ENCODE results near the gene CLCN7. TPM values are rescaled to one million over a fixed set of nuclear protein-coding genes. Genes with fewer than 3 reads are reported as not detected.

Gene CLCN7
- total and polyA plus RNA-seq, 2 of the 8 experiments (the other 6 are each of a cell fraction or from before 2014, with no cell fraction given) = 38.6 to 81.5 TPM

- Histone ChIP-seq H3K9me3 (ENCODE audit: insufficient read depth in 2 of 2, low read depth in 1 of 2, low read length in 1 of 2) (no peaks in the 10 kb centered on the region), H2BK15ac (ENCODE audit: low read length) (no peak overlapping the region), H4K8ac (ENCODE audit: extremely low read depth, insufficient read depth, low read length) (no peak overlapping the region), H4K5ac (ENCODE audit: insufficient read length, low read depth, low read length) (no peak overlapping the region), H3K36me3 (ENCODE audit: control insufficient read depth in 2 of 4, insufficient read depth in 4 of 4, low read length in 3 of 4) (peaks cover 0 to 26% (median 6%) of the 10 kb centered on the region in 4 experiments; a peak in 5 of 8 replicates), H3K27ac (ENCODE audit: low read depth, low read length) (no peak overlapping the region), H4K20me1 (replicated peaks in 1 of 2; ENCODE audit: control insufficient read depth in 1 of 2, insufficient read depth in 2 of 2, low read length in 2 of 2) (peaks cover 0 to 8% of the 10 kb centered on the region in 2 experiments), H3K9ac (replicated peaks in 1 of 4; ENCODE audit: extremely low read depth in 1 of 4, low read depth in 3 of 4, low read length in 3 of 4) (no peak overlapping the region), H3K4ac (replicated peaks; ENCODE audit: insufficient read length, low read depth, low read length) (no peak overlapping the region), H3K79me2 (ENCODE audit: control insufficient read depth in 1 of 2, insufficient read depth in 2 of 2, low read length in 2 of 2) (peaks cover 0 to 3% of the 10 kb centered on the region in 2 experiments; a peak in 1 of 4 replicates), H3K27me3 (replicated peaks in 1 of 4; ENCODE audit: control insufficient read depth in 3 of 4, extremely low read depth in 1 of 4, insufficient read depth in 3 of 4, low read length in 3 of 4) (no peaks in the 10 kb centered on the region), H3K14ac (ENCODE audit: insufficient read length) (no peak overlapping the region), H3K79me1 (ENCODE audit: low read depth, low read length) (peaks cover 3% of the 10 kb centered on the region), H2BK12ac (ENCODE audit: low read depth, low read length) (no peak overlapping the region), H2BK5ac (ENCODE audit: low read depth, low read length) (no peak overlapping the region), H2BK120ac (replicated peaks; ENCODE audit: low read depth, low read length) (no peak overlapping the region), H2AFZ (ENCODE audit: low read length) (no peak overlapping the region), H3K23me2 (ENCODE audit: low read depth, low read length) (no peaks in the 10 kb centered on the region), H3K23ac (ENCODE audit: insufficient read length) (no peak overlapping the region), H2AK5ac (ENCODE audit: low read depth, low read length) (no peak overlapping the region), H4K91ac (replicated peaks; ENCODE audit: insufficient read length, low read length) (no peak overlapping the region), H3K18ac (ENCODE audit: extremely low read depth, low read length) (no peak overlapping the region), H3K4me2 (ENCODE audit: insufficient read depth in 1 of 2, low read depth in 2 of 2, low read length in 2 of 2) (no peak overlapping the region), H3K56ac (replicated peaks; ENCODE audit: insufficient read length, low read depth, low read length) (no peak overlapping the region), H2BK20ac (ENCODE audit: low read length) (no peak overlapping the region), H3K4me1 (replicated peaks in 1 of 4; ENCODE audit: control insufficient read depth in 3 of 4, insufficient read depth in 4 of 4, low read length in 3 of 4) (no peaks in the 10 kb centered on the region), H3K4me3 (ENCODE audit: extremely low read depth in 1 of 4, insufficient read depth in 2 of 4, low read depth in 3 of 4, low read length in 4 of 4) (no peak overlapping the region)
- ChIA-PET POLR2A (ENCODE audit: partially characterized antibody) (interaction anchor here (0.5 to 2.2 kb wide), 4 partner anchors 9 to 81 kb away, joined by 3 to 6 read pairs (median 3); no protein-coding TSS in a partner anchor), CTCF (ENCODE audit: partially characterized antibody) (no interaction called here)
- FAIRE-seq (no peak), DNase-seq (ENCODE audit: low read depth in 1 of 2, low spot score in 2 of 2) (no peak)
- 96% methylated on average over 15 of the region's 24 CpGs; no CpG with 5 or more reads in 1 of the 2 experiments for WGBS, 2 experiments (ENCODE audit: extremely low coverage in 1 of 2, insufficient coverage in 1 of 2, insufficient read length in 1 of 2, insufficient replicate concordance in 2 of 2, low coverage in 1 of 2, low lambda C conversion rate in 2 of 2, missing lambda C conversion rate in 1 of 2)
- no peak for TF ChIP-seq RXRA (IDR thresholded peaks at IDR 0.05; ENCODE audit: insufficient read depth, low read depth, low read length)
- TF ChIP-seq SP1 (IDR thresholded peaks at IDR 0.05; ENCODE audit: low read depth, low read length) = no peak
- TF ChIP-seq BCL11A (IDR thresholded peaks at IDR 0.05; ENCODE audit: low read depth in 2 of 2, low read length in 2 of 2) = no peak
- TF ChIP-seq HDAC2 (IDR thresholded peaks at IDR 0.05; ENCODE audit: borderline replicate concordance in 1 of 2, low read depth in 2 of 2, low read length in 2 of 2) = no peak
- no peak for TF ChIP-seq ATF2 (IDR thresholded peaks at IDR 0.05; ENCODE audit: low read length)
- TF ChIP-seq POLR2A (IDR thresholded peaks at IDR 0.05; ENCODE audit: control extremely low read depth in 1 of 2, low read depth in 2 of 2, low read length in 2 of 2) = no peak
- no peak for TF ChIP-seq GTF2F1 (IDR thresholded peaks at IDR 0.05; ENCODE audit: borderline replicate concordance, low read depth, low read length)
- no peak for TF ChIP-seq SIN3A (conservative IDR thresholded peaks at IDR 0.05 in 1 of 2, IDR thresholded peaks at IDR 0.05 in 1 of 2; ENCODE audit: low read depth in 1 of 2, low read length in 2 of 2)
- TF ChIP-seq KDM5A (IDR thresholded peaks at IDR 0.05; ENCODE audit: low read length) = no peak
- TF ChIP-seq YY1 (IDR thresholded peaks at IDR 0.05; ENCODE audit: low read depth, low read length) = no peak
- TF ChIP-seq KDM4A (IDR thresholded peaks at IDR 0.05; ENCODE audit: low read depth, low read length, severe bottlenecking) = no peak
- no peak for TF ChIP-seq FOSL1 (IDR thresholded peaks at IDR 0.05; ENCODE audit: insufficient read depth, low read depth, low read length)
- no peak for TF ChIP-seq CBX8 (IDR thresholded peaks at IDR 0.05; ENCODE audit: borderline replicate concordance, low read depth, low read length)
Measured at GRCh38 chr16:1461146-1461545, 13.7 kb downstream of the CLCN7 start.
